ENCODE data around the gene COIL.

Gene COIL

GRCh38 chr17:56914581-56915273 lies 46.1 kb downstream of the COIL start:
- TF ChIP-seq CTCF (IDR thresholded peaks at IDR 0.05; ENCODE audit: low read depth, low read length, missing control alignments): no peak
- no peak for DNase-seq (ENCODE audit: extremely low read depth, low read depth)
- peak overlapping the region; percentile 87 for H3K4me3 ChIP-seq (replicated peaks; ENCODE audit: low read depth, low read length)

GRCh38 chr17:56913867-56914580 lies 46.8 kb downstream of the COIL start, which contains the start of gene TRIM25:
Gene TRIM25 (minus strand): TSS chr17:56914049. CDS start chr17:56913988, 61 bp downstream.
- peak within 1 kb of the TSS; percentile 87 for H3K4me3 ChIP-seq (replicated peaks; ENCODE audit: low read depth, low read length)

GRCh38 chr17:56913353-56913866 lies 47.4 kb downstream of the COIL start:
- peak overlapping the region; percentile 87 for H3K4me3 ChIP-seq (replicated peaks; ENCODE audit: low read depth, low read length)
- no peak for DNase-seq (ENCODE audit: extremely low read depth, low read depth)
- no peak for TF ChIP-seq CTCF (IDR thresholded peaks at IDR 0.05; ENCODE audit: low read depth, low read length, missing control alignments)

More at GRCh38 chr17:56913867-56914580, 46.8 kb downstream of the COIL start, which contains the start of gene TRIM25:
- TF ChIP-seq CTCF (IDR thresholded peaks at IDR 0.05; ENCODE audit: low read depth, low read length, missing control alignments): no peak
- DNase-seq (ENCODE audit: extremely low read depth, low read depth): no peak

GRCh38 chr17:56913000-56913311 lies 47.9 kb downstream of the COIL start:
- H3K4me3 ChIP-seq (replicated peaks; ENCODE audit: low read depth, low read length): peak overlapping the region; percentile 87
- no peak for TF ChIP-seq CTCF (IDR thresholded peaks at IDR 0.05; ENCODE audit: low read depth, low read length, missing control alignments)
- no peak for DNase-seq (ENCODE audit: extremely low read depth, low read depth)

GRCh38 chr17:56912105-56912999 lies 48.5 kb downstream of the COIL start:
- no peak for DNase-seq (ENCODE audit: extremely low read depth, low read depth)
- H3K4me3 ChIP-seq (replicated peaks; ENCODE audit: low read depth, low read length): peak overlapping the region; percentile 87

More at GRCh38 chr17:56912105-56912999, 48.5 kb downstream of the COIL start:
- TF ChIP-seq CTCF (IDR thresholded peaks at IDR 0.05; ENCODE audit: low read depth, low read length, missing control alignments): no peak

All from HFF-Myc (cell line).